Forelimb muscle (tissue), 1 donor: Measurements from ENCODE around the gene CENPB. TPM values are rescaled to one million over a fixed set of nuclear protein-coding genes. Genes with fewer than 3 reads are reported as not detected.
"Not testable (repeated sequence)": the region's sequence is repeated elsewhere in the genome, so short reads cannot be mapped to it uniquely, and the experiment has no call there.

Experiments
- DNase-seq: peaks from one replicate; pipeline ENCODE4 v3.0.0-alpha.2; 2013; ENCODE audit warnings: low read depth
- polyA plus RNA-seq: library from polyadenylated mRNA; unstranded; fragments of 120-200 nt; gene quantifications from one replicate; pipeline ENCODE4 v1.2.1, GENCODE V29; 2013; ENCODE audit not compliant: insufficient read length

CENPB gene
- polyA plus RNA-seq, 1 donor, result 44.4 TPM

DNA sequence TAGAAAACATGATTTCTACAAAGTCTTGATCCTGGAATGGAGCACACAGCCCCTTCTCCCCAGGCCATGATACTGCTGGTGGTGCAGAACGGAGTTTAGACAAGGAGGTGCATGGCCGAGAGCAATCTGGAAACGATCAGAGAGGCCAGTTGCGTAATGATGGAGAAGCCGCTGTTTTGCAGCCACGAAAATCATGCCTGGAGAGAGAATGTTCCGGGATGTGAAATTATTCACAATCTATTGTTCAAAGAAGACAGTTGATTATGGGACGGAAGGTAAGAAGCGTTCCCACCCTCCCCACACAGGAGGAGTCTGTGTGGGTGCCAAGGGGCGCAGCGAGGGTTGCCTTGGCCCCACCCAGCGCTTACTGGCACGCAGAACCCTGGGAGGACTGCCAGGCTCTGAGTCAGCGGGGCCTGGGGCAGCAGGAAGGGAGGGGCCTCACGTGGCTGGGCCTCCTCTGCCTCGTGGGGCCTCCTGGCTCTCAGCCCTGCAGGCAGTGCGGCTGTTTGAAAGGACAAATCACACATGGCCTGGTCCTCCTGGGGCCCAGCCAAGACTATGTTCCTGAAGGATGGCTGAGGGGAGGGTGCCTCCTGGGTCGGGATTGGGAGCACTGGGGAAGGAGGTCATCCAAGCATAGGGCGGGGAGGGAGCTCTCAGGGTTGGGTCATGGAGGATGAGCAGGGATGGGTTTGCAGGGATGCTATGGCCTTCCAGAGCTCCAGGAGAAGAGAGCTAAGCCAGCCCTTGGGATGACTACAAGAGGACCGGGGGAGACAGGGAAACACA, 25.1 kb upstream of the CENPB start:
- peak; percentile 86 for DNase-seq

DNA sequence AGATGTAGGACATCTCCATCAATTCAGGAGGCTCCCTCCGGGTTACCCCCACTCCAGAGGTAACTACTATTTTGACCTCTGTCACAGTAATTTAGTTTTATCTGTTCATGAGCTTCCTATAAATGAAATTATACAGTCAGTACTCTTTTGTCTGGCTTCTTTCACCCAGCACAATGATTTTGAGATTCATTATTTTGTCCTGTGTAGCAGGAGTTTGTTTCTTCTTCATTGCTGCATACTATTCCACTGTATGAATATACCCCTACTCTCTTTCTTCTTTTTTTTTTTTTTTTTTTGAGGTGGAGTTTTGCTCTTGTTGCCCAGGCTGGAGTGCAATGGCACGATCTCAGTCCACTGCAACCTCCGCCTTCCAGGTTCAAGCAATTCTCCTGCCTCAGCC, 22.0 kb upstream of the CENPB start:
- DNase-seq, result no peak

DNA sequence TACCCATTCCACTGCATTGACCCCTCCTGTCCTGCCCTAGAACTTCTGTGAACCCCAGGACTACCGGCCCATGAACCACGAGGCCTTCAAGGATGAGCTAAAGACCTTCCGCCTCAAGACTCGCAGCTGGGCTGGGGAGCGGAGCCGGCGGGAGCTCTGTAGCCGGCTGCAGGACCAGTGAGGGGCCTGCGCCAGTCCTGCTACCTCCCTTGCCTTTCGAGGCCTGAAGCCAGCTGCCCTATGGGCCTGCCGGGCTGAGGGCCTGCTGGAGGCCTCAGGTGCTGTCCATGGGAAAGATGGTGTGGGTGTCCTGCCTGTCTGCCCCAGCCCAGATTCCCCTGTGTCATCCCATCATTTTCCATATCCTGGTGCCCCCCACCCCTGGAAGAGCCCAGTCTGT, 18.2 kb upstream of the CENPB start:
- DNase-seq, result no peak

DNA sequence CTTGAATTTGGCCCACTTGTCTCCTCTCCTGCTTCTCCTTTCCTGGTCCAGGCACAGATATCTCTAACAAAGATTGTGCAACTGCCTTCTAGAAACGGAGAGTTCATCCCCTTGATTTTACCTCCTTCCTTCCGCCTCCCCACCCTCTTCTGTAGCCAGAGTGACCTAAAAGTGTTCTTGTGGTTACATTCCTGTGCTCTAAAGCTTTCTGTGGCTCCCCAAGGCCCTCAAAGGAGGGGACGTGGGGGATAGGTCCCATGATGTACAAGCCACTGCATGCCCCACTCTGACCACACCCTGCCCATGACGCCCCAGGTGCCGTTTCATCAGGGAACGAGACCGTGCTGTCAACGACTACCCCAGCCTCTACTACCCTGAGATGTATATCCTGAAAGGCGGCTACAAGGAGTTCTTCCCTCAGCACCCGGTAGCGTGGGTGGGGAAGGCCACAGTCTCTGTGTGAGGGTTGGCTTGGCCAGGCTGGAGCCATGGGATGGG, 17.8 kb upstream of the CENPB start:
- no peak for DNase-seq

DNA sequence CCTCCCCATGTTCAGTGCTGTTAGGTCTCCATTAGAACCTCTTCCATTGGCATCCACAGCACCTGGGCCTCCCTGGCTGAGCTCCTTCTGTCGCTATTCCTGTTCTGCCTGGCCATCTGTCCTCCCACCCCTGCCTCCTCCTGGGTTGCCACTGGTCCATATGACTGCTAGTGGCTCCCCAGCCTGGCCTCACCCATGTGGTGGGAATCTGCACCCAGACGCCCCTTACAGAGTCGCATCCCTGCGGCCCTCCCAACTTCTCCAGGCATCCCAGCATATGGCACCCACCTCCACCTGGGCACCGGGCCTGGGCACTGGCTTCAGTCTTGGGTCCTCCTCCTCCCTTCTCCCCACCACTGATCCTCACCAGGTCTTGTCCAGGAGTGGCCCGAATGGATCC, 17.3 kb upstream of the CENPB start:
- no peak for DNase-seq

DNA sequence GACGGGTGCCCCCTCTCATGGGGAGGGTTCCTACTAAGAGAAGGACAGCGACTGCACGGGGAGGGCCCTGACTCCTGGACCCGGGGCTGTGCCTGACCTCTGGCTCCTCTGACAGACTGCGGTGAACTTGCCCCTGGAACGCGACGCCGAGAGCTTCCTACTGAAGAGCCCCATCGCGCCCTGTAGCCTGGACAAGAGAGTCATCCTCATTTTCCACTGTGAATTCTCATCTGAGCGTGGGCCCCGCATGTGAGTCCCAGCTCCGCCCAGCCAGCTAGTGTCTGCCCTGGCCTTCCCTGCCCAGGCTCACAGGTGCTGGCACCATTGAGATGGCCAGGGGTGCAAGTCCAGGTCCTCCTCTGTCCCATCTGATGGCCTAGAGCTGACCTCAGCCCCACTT, 16.7 kb upstream of the CENPB start:
- DNase-seq, result no peak

DNA sequence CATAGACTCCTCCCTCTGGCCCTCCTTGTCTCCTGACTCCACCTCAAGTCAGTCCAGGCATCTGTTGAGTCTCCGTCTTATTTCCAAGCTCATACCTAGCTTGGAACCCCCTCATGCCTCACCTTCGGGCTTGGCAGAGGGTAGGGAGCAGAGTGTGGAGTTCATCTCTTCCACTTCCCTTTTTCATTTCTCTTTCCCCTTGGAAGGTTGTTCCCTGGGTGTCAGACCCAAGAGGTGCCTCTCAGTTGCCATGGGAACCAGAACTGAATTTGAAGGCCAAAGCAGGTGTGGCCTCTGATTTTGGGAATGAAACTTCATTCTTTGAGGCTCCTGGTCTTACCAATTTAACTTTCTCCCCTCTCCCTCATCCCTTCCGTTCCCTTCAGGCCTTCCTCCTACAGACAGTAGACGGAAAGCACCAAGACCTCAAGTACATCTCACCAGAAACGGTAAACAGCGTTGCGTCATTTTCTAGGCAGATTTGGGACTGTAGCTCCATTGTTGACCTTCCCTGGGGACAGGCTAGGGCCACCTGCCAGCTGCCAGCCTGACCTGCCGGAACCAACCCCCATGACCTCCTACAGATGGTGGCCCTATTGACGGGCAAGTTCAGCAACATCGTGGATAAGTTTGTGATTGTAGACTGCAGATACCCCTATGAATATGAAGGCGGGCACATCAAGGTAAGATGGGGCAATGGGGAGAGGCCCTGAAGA, 16.1 kb upstream of the CENPB start:
- DNase-seq, result no peak

DNA sequence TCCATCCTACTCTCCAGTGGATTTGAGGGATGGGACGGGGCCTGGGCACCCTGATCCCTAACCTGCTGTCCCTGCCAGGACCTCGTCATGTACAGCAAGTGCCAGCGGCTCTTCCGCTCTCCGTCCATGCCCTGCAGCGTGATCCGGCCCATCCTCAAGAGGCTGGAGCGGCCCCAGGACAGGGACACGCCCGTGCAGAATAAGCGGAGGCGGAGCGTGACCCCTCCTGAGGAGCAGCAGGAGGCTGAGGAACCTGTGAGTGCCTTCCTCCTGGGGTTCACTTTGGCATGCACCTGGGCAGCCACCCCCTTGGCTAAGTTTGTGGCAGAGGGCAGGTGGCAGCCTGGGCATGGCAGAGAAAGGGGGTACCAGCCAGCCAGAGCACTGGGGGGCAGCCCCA, 15.3 kb upstream of the CENPB start:
- no peak for DNase-seq

DNA sequence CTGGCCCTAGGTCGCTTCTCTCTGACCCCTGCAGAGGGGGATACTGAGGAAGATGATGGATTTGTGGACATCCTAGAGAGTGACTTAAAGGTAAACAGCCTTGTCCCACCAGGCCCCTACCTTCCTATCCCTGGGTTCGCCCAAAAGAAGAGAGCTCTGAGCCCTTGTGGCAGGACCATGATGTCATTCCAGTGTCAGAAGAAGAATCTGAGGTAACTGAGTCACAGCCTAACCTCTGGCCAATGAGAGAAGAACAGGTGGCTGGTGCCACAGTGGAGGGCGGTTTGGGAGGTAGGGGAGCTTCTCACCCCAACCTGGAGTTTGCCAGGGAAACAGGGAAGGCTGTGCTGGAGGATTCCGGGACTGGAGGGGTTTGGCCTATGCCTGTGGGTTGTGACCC, 14.8 kb upstream of the CENPB start:
- no peak for DNase-seq

DNA sequence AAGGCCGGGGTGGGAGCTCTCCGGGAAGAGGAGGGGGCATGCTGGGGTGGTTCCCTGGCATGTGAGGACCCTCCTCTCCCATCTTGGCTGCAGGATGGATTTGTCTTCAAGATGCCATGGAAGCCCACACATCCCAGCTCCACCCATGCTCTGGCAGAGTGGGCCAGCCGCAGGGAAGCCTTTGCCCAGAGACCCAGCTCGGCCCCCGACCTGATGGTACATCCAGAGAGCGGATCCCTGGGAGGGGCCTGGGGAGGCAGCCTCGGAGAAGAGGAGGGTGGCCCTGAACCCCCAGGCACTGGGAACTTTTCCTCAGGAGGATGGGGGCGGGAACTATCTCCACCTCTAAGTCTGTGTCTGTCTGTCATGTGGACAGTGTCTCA, 14.3 kb upstream of the CENPB start:
- no peak for DNase-seq

DNA sequence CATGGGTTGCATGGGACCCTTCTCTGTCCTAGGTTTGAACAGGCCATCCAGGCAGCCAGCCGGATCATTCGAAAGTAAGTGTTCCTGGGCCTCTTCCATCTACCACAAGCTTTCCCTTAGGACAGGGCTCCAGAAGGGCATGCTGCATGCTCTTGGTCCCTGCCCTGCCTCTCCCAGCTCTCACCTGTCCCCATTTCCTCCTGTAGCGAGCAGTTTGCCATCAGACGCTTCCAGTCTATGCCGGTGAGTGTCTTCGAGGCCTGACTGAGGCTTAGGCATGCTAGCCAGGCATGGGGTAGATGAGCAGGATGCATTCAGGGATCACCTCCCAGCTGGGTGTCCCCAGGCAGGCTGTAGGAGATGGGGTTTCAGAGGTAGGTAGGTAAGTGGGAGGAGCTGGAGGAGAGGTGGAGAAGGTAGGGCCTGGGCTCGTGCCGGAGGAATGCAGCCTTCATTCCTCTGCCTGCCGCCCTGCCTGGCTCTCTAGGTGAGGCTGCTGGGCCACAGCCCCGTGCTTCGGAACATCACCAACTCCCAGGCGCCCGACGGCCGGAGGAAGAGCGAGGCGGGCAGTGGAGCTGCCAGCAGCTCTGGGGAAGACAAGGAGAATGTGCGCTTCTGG, 13.8 kb upstream of the CENPB start:
- no peak for DNase-seq

DNA sequence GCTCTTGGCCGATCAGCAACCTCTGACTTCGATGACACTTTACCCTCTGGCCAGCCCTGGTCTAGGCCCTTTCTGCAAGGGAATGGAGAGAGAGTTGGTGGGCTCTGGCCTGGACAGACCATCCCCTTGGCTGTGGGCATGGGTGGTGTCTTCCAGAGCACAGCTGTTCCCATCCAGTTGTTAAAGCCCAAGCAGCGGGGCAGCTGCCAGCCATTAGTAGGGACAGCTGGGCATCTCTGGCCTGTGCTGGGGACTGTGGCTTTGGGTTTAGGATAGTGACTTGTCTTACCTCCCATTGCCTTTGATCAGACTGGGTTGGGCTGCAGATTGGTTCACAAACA, 12.3 kb upstream of the CENPB start:
- no peak for DNase-seq

DNA sequence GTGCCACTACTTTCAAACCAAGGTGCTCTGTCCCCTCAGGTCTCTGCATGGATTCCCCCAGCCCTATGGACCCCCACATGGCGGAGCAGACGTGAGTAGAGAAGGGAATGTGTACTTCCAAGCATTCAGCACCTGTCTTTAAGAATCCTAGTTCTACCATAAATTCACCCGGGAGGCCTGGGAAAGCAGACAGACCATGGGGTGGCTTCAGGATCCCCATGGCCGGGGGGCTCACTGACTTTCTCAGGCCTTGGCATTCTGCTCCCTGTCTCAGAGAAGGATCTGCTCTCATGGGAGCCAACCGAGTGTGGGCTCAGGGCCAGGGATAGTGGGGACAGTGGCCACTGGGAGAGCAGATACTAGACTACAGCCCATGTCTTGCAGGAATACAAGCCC, 11.8 kb upstream of the CENPB start:
- no peak for DNase-seq

DNA sequence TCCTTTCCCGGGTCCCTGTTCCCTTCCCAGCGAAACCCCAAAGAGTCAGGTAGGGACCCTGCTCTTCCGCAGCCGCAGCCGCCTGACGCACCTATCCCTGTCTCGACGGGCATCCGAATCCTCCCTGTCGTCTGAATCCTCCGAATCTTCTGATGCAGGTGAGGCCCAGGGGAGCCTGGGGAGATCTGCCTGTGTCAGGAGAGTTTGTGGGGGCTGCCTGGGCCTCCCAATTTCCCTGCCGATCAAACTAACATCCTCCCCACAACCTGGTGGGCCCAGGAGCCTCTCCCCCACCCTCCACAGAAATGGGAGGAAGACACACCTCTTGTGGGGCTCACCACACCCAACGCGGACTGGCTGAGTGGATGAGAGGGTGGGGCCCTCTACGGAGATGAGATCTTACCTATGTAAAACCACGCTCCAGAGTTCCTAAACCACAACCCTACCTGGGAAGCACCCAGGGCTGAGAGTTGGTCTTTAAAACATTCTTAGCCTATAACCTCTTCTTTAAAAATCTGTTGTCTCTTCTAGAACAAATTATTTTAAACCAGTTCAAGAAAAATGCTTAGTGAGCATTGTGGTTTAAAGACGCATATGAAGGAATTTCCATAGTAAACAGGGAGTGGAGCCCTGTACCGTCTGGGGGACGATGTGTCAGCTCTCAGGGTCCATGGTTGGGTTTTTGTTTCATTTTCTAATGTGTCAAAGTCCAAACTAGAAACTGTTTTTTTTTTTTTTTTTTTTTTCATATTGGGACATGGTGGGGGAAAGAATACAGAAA, 11.2 kb upstream of the CENPB start:
- no peak for DNase-seq

DNA sequence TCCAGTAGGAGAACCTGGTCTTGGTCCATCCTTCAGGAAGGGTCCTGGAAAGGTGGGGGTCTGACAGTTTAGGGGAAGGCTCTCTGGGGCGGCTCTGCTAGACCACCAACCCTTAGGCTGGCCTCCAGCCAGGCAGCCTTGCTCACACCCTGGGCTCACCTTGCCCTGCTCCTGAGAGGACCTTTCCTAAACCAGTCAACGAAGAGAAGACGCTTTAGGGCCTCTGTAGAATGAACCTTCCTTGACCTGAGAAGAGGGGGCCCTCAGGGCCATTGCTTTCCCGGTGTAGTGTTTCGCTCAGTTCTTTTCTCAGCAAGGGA, 10.6 kb upstream of the CENPB start:
- DNase-seq, result no peak

DNA sequence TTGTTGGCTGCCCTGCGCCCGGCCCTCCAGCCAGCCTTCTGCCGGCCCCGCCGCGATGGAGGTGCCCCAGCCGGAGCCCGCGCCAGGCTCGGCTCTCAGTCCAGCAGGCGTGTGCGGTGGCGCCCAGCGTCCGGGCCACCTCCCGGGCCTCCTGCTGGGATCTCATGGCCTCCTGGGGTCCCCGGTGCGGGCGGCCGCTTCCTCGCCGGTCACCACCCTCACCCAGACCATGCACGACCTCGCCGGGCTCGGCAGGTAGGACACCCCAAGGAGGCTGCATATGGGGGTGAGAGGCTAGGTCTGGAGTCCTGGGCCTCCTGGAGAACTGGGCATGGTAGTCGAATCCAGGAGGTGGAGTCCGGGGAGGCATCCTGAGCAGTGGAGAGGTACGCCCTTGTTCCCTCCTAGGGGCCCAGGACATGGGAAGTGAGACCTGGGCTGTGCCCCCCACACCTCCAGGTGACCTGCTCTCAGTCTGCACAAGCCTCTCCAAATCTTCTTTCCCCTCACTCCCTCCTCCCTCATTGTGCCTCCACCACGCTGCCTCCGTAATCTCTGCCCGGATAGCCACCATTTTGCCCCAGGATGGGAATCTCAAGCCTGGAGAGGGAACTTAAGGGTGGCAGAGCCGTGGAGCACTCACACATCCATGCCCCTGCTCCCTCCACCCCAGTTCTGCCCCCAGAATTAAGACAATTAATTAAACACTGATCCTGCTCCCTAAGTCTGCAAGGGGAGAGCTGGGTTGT, 10.1 kb upstream of the CENPB start:
- no peak for DNase-seq

DNA sequence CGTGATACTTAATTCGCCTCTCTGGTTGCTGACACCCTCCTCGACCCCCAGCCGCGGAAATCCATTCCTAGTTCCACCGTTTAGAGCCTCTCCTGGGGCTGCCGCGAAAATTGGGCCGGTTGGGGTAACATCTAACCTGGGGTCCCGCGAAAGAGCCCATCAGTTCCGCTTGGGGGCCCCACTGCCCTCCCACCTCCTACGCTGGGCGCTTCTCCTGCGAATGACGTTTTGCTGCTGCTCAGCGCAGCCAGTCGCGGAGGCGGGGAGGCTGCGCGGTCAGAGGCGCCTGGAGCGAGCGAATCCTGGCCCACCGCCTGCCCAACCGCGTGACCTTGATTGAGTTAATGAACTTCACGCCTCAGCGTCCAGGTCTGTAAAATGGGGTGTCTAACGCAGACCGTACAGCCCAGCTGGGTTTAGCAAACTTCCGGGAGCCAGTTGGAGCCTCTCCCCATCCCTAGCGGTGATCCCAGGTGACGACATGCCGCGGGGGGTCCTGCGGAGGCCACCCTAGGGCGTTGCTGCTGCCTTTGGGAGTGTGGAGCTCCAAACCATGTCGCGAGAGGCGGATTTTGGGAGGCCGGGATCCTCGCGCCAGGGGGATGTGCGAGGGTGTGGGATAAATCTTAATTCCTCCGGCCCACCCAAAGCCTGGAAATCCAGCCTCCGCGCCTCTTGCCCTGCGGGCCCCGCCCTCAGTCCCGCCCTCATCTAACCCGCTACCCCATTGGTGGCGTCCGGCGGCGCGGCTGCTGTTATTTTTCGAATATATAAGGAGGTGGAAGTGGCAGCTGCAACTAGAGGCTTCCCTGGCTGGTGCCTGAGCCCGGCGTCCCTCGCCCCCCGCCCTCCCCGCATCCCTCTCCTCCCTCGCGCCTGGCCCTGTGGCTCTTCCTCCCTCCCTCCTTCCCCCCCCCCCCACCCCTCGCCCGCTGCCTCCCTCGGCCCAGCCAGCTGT, 9.2 kb upstream of the CENPB start, which contains the start of gene CDC25B:
CDC25B (plus strand) TSS at position 800 of the 958 bp plus-strand sequence. CDS start 222 bp downstream, outside the sequence.
- DNase-seq, result peak; percentile 76

DNA sequence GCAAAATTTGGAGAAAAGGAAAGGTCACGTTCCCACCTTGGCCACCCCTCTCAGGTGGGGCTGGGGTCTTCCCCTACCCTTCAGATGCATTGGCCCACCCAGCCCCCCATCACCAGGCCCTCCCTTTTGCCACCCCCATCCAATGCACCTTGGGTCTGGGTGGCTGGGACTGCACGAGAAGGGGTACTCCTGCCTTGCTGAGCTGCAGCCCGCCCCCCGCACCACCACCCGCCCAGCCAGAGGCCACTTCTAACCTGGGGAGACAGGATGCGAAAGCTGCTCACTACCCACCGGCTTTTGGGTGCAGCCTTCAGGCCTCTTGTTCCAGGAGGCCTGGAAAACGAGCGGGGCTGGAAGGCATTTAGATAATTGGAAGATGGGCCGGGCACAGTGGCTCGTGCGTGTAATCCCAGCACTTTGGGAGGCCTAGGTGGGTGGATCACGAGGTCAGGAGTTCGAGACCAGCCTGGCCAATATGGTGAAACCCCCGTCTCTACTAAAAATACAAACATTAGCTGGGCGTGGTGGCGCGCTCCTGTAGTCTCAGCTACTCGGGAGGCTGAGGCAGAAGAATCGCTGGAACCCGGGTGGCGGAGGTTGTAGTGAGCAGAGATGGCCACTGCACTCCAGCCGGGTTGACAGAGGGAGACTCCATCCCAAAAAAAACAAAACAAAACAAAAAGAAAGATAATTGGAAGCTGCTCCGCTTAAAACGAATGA, 8.3 kb upstream of the CENPB start:
- DNase-seq, result no peak

DNA sequence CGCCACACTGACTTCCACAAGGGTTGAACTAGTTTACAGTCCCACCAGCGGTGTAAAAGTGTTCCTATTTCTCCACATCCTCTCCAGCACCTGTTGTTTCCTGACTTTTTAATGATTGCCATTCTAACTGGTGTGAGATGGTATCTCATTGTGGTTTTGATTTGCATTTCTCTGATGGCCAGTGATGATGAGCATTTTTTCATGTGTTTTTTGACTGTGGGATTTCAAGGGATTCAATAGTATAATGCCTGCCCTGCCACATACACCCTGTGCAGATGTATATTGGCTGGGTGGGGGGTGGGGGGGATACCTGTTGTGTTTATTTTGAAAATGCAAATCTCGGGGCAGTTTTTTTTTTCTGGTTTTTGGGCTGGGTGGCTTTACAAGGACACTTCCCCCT, 7.6 kb upstream of the CENPB start:
- not testable (repeated sequence) for DNase-seq

DNA sequence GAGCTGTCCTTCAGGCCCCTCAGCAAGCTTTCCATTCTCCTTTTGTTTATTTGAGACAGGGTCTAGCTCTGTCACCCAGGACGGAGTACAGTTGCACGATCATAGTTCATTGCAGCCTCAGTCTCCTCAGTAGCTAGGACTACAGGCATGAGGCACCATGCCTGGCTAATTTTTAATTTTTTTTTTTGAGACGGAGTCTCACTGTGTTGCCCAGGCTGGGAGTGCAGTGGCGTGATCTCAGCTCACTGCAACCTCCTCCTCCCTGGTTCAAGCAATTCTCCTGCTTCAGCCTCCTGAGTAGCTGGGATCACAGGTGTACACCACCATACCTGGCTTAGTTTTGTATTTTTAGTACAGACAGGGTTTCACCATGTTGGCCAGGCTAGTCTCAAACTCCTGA, 2.7 kb upstream of the CENPB start:
- DNase-seq, result not testable (repeated sequence)
